D721Med (cell line): ENCODE results near the gene IGDCC3.

Experiments used
- DNase-seq: peaks from one replicate; pipeline ENCODE4 v3.0.0; 2011; ENCODE audit warnings: low spot score; ENCODE audit not compliant: insufficient read length
- FAIRE-seq: peaks from 2 replicates; lab custom pipeline; 2011; peaks lifted over from hg19 to GRCh38; lab: Jason Lieb, UNC
- TF ChIP-seq, protein P1 (sequence below): IDR thresholded peaks from 2 replicates; pipeline ENCODE4 v1.5.1; 2012; ENCODE audit warnings: mild to moderate bottlenecking, control low read depth; ENCODE audit not compliant: insufficient read depth; ENCODE audit errors: missing control alignments

IGDCC3 gene

DNA sequence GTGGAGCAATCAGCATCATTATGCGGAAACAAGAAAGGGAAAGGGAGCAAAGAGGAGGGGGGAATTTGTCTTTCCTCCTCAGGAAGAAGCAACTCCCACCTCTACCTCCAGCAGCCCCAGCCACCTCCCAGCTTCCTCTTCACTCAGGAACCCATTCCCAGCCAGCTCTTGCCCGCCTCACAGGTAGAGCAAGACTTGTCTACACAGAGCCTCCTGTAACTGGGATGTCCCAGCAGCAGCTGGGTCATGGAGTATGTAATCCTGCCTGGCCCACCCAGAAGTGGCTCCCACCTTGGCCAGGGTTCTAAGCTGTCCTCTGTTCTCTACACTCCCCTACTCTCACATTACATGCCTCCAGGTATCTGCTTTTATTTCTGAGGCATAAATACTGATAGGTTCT, 14.0 kb downstream of the IGDCC3 start:
- DNase-seq, result no peak
- TF ChIP-seq, protein P1, sequence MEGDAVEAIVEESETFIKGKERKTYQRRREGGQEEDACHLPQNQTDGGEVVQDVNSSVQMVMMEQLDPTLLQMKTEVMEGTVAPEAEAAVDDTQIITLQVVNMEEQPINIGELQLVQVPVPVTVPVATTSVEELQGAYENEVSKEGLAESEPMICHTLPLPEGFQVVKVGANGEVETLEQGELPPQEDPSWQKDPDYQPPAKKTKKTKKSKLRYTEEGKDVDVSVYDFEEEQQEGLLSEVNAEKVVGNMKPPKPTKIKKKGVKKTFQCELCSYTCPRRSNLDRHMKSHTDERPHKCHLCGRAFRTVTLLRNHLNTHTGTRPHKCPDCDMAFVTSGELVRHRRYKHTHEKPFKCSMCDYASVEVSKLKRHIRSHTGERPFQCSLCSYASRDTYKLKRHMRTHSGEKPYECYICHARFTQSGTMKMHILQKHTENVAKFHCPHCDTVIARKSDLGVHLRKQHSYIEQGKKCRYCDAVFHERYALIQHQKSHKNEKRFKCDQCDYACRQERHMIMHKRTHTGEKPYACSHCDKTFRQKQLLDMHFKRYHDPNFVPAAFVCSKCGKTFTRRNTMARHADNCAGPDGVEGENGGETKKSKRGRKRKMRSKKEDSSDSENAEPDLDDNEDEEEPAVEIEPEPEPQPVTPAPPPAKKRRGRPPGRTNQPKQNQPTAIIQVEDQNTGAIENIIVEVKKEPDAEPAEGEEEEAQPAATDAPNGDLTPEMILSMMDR, result no peak
- FAIRE-seq, result no peak

DNA sequence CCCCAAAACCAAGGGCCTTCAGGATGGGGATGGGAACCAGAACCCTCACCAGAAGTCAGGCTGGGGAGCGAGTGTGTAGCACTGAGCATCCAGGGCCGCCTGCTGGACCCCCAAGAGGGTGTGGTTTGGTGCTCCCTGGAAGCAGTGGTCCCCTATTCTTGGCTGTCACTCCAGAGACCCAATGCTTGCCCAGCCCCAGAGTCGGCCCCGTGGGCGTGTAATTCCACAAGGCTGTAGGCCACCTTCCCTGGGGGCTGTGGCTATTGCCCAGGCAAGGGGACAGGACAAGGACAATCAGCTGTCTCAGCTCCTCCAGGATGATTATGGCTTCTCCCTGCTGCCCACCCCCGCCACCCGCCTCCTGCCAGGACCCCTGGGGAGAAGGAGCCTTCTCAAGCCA, 14.5 kb downstream of the IGDCC3 start:
- DNase-seq (no peak), FAIRE-seq (no peak)
- TF ChIP-seq, protein P1, result no peak

DNA sequence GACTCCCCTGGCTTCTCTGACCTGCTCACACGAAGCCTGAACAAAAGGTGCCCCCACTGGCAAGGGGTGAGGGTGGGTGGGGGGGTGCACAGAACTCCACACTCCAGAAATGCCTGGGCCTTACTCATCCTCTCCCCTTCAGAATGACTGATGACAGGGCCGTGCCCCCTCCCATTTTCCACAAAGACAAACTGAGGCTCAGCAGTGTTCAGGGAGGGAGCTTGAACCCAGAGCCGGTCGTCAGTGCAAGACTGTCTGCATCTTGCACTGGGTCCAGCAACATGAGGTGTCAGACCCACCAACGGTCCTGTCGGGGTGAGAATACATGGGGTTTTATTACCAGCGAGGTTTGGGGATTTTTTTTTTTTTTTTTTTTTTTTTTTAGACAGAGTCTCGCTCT, 15.3 kb downstream of the IGDCC3 start:
- no peak for FAIRE-seq
- DNase-seq, result no peak
- TF ChIP-seq, protein P1, result no peak

DNA sequence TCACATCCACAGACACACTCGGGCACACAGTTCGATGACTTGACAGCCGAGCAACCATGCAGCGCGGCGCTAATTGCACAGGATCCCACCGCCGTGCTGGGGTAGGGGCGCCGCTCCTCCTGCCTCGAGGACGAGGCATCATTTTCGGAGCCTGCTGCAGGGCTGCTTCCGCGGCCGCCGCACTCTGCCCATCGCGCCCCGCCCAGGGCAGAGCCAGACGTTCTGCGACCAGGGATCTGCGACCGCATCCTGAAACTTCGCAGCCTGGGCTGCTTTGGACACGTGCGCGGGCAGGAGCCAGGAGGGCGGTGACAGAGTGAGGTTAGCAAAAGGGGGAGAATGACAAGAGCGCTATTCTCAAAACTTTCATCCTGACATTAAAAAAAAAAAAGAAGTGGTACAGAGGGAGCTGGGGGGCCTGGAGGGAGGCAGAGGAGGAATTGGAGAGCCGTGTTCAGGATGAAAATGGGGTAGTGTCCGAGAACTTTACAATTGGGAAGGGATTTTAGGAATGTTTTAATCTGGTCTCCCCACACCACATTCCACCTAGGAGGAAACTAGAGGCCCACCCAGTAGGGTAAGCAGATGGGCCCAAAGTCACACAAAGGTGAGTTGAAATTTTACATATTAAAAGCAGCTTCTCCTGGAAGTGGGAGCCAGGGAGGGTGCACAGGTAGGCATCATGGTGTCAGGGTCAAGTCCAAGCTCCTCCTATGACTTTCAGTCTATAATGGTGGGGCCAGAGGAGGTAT, 15.9 kb downstream of the IGDCC3 start:
- DNase-seq (no peak), FAIRE-seq (no peak)
- TF ChIP-seq, protein P1, result no peak

DNA sequence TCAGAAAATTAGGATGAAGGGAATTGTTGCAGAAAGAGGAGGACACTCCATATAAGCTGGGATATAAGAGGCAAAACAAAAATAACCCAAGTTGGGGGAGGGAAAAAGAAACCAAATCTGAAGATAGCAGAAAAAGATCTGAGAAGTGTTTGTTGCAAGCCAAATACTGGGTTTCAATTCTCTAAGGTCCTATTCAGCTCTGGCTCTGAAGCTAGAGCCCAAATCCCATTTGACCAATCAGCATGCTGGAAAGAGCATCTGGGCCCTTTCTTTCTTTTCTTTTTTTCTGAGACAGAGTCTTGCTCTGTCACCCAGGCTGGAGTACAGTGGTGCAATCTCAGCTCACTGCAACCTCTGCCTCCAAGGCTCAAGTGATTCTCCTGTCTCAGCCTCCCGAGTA, 17.3 kb downstream of the IGDCC3 start:
- DNase-seq (no peak), FAIRE-seq (no peak)
- TF ChIP-seq, protein P1, result no peak

DNA sequence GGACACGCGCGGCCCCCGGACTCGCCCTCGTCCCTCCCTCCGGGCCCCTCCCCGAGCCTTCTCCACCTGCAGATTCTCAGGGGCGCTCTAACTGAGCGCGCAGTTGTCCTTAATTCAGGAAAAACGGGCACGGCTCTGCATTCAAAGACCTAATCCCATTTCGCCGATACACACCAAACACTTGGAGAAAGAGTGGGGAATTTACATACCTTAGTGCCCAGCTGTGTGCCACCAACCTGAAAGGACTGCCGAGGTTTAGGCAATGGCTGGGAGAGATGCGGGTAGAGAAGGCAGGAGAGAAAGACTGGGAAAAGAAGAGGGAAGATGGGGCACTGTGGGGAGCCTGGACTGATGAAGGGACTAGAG, 21.8 kb downstream of the IGDCC3 start:
- TF ChIP-seq, protein P1, result no peak
- no peak for FAIRE-seq
- DNase-seq, result no peak
